C4-2B (cell line): ENCODE results near the gene TMOD1.

Source experiments
- CTCF ChIP-seq: fragments of 450-650 bp; conservative IDR thresholded peaks from 2 replicates; pipeline ENCODE4 v1.5.1; 2017; ENCODE audit warnings: mild to moderate bottlenecking
- ZFX ChIP-seq: fragments of 450-650 bp; IDR thresholded peaks from 2 replicates; pipeline ENCODE4 v1.6.1; 2017

- TF ChIP-seq CTCF (no peak), ZFX (no peak)
Observed at GRCh38 chr9:97473717-97474116, 27.7 kb upstream of the TMOD1 start.
